ENCODE data around the gene TOLLIP. TPM values are rescaled to one million over a fixed set of nuclear protein-coding genes. Genes with fewer than 3 reads are reported as not detected.

Gene TOLLIP
- total RNA-seq, 2 experiments from 2014 or later: 36.7 to 37.5 TPM

GRCh38 chr11:1295591-1295990, 13.8 kb downstream of the TOLLIP start:
- no peaks in the 10 kb centered on the region for H3K9me3 Mint-ChIP-seq
- no peak overlapping the region for H3K4me3 Mint-ChIP-seq
- H3K27me3 Mint-ChIP-seq: no peaks in the 10 kb centered on the region
- no peaks in the 10 kb centered on the region for H3K36me3 Mint-ChIP-seq
- ATAC-seq (ENCODE audit: low read depth) (no peak), DNase-seq (no peak)
- POLR2A ChIA-PET: no interaction called here
- H3K27ac Mint-ChIP-seq: no peak overlapping the region
- no peaks in the 10 kb centered on the region for H3K4me1 Mint-ChIP-seq

- POLR2A ChIA-PET: no interaction called here
Observed at GRCh38 chr11:1295086-1295485, 14.3 kb downstream of the TOLLIP start.

GRCh38 chr11:1293619-1294015, 15.8 kb downstream of the TOLLIP start:
- DNase-seq: peak; percentile 46
- POLR2A ChIA-PET: no interaction called here
- Mint-ChIP-seq H3K36me3 (no peaks in the 10 kb centered on the region), H3K9me3 (no peaks in the 10 kb centered on the region), H3K4me3 (no peak overlapping the region), H3K27me3 (no peaks in the 10 kb centered on the region), H3K4me1 (no peaks in the 10 kb centered on the region), H3K27ac (no peak overlapping the region)
- ATAC-seq (ENCODE audit: low read depth): peak; percentile 67

More at GRCh38 chr11:1295086-1295485, 14.3 kb downstream of the TOLLIP start:
- H3K36me3 Mint-ChIP-seq: no peaks in the 10 kb centered on the region
- DNase-seq: no peak
- no peak for ATAC-seq (ENCODE audit: low read depth)
- no peak overlapping the region for H3K27ac Mint-ChIP-seq
- H3K9me3 Mint-ChIP-seq: no peaks in the 10 kb centered on the region
- no peak overlapping the region for H3K4me3 Mint-ChIP-seq
- H3K27me3 Mint-ChIP-seq: no peaks in the 10 kb centered on the region
- H3K4me1 Mint-ChIP-seq: no peaks in the 10 kb centered on the region

- DNase-seq (peak; percentile 26), ATAC-seq (ENCODE audit: low read depth) (no peak)
- Mint-ChIP-seq H3K36me3 (no peaks in the 10 kb centered on the region), H3K4me3 (no peak overlapping the region), H3K4me1 (no peaks in the 10 kb centered on the region), H3K9me3 (no peaks in the 10 kb centered on the region), H3K27ac (no peak overlapping the region), H3K27me3 (no peaks in the 10 kb centered on the region)
- POLR2A ChIA-PET: no interaction called here
Observed at GRCh38 chr11:1292644-1293618, 16.5 kb downstream of the TOLLIP start.

- Mint-ChIP-seq H3K27ac (no peak overlapping the region), H3K4me3 (no peak overlapping the region), H3K4me1 (no peaks in the 10 kb centered on the region), H3K36me3 (peaks cover 1% of the 10 kb centered on the region), H3K9me3 (no peaks in the 10 kb centered on the region), H3K27me3 (no peaks in the 10 kb centered on the region)
- DNase-seq (no peak), ATAC-seq (ENCODE audit: low read depth) (no peak)
- POLR2A ChIA-PET: no interaction called here
Observed at GRCh38 chr11:1292018-1292643, 17.3 kb downstream of the TOLLIP start.

- no peaks in the 10 kb centered on the region for H3K27me3 Mint-ChIP-seq
- peaks cover 1% of the 10 kb centered on the region for H3K36me3 Mint-ChIP-seq
- no peak overlapping the region for H3K27ac Mint-ChIP-seq
- no peak for ATAC-seq (ENCODE audit: low read depth)
- H3K4me1 Mint-ChIP-seq: no peaks in the 10 kb centered on the region
- H3K9me3 Mint-ChIP-seq: no peaks in the 10 kb centered on the region
- POLR2A ChIA-PET: no interaction called here
- H3K4me3 Mint-ChIP-seq: no peak overlapping the region
- DNase-seq: peak; percentile 17
Observed at GRCh38 chr11:1291295-1292017, 18.0 kb downstream of the TOLLIP start.

- H3K9me3 Mint-ChIP-seq: no peaks in the 10 kb centered on the region
- H3K27ac Mint-ChIP-seq: no peak overlapping the region
- H3K4me3 Mint-ChIP-seq: no peak overlapping the region
- no peaks in the 10 kb centered on the region for H3K27me3 Mint-ChIP-seq
- no peak for ATAC-seq (ENCODE audit: low read depth)
- POLR2A ChIA-PET: no interaction called here
- no peaks in the 10 kb centered on the region for H3K4me1 Mint-ChIP-seq
- peak; percentile 12 for DNase-seq
- peaks cover 2% of the 10 kb centered on the region for H3K36me3 Mint-ChIP-seq
Observed at GRCh38 chr11:1290052-1291040, 19.1 kb downstream of the TOLLIP start.

- Mint-ChIP-seq H3K4me3 (no peak overlapping the region), H3K4me1 (no peaks in the 10 kb centered on the region), H3K9me3 (no peaks in the 10 kb centered on the region), H3K27ac (no peak overlapping the region), H3K36me3 (peaks cover 4% of the 10 kb centered on the region), H3K27me3 (no peaks in the 10 kb centered on the region)
- no peak for ATAC-seq (ENCODE audit: low read depth)
- POLR2A ChIA-PET: no interaction called here
- peak; percentile 19 for DNase-seq
Observed at GRCh38 chr11:1289211-1289935, 20.1 kb downstream of the TOLLIP start.

- no peaks in the 10 kb centered on the region for H3K27me3 Mint-ChIP-seq
- H3K36me3 Mint-ChIP-seq: peaks cover 4% of the 10 kb centered on the region
- no peak overlapping the region for H3K27ac Mint-ChIP-seq
- DNase-seq (no peak), ATAC-seq (ENCODE audit: low read depth) (no peak)
- no peaks in the 10 kb centered on the region for H3K9me3 Mint-ChIP-seq
- POLR2A ChIA-PET: no interaction called here
- no peak overlapping the region for H3K4me3 Mint-ChIP-seq
- H3K4me1 Mint-ChIP-seq: no peaks in the 10 kb centered on the region
Observed at GRCh38 chr11:1288426-1289151, 20.8 kb downstream of the TOLLIP start.

- no peaks in the 10 kb centered on the region for H3K9me3 Mint-ChIP-seq
- no peak overlapping the region for H3K27ac Mint-ChIP-seq
- DNase-seq (no peak), ATAC-seq (ENCODE audit: low read depth) (no peak)
- no peaks in the 10 kb centered on the region for H3K27me3 Mint-ChIP-seq
- POLR2A ChIA-PET: no interaction called here
- H3K4me1 Mint-ChIP-seq: no peaks in the 10 kb centered on the region
- no peak overlapping the region for H3K4me3 Mint-ChIP-seq
- peaks cover 4% of the 10 kb centered on the region for H3K36me3 Mint-ChIP-seq
Observed at GRCh38 chr11:1287928-1288327, 21.5 kb downstream of the TOLLIP start.

GRCh38 chr11:1285876-1286275, 23.6 kb downstream of the TOLLIP start:
- Mint-ChIP-seq H3K27ac (no peak overlapping the region), H3K36me3 (peaks cover 4% of the 10 kb centered on the region), H3K27me3 (no peaks in the 10 kb centered on the region), H3K4me3 (no peak overlapping the region), H3K4me1 (no peaks in the 10 kb centered on the region), H3K9me3 (no peaks in the 10 kb centered on the region)
- POLR2A ChIA-PET: no interaction called here
- DNase-seq: no peak
- ATAC-seq (ENCODE audit: low read depth): no peak

GRCh38 chr11:1285316-1285744, 24.1 kb downstream of the TOLLIP start:
- no peak overlapping the region for H3K4me3 Mint-ChIP-seq
- H3K4me1 Mint-ChIP-seq: no peaks in the 10 kb centered on the region
- H3K36me3 Mint-ChIP-seq: peaks cover 4% of the 10 kb centered on the region
- no peaks in the 10 kb centered on the region for H3K9me3 Mint-ChIP-seq
- H3K27me3 Mint-ChIP-seq: no peaks in the 10 kb centered on the region
- no peak overlapping the region for H3K27ac Mint-ChIP-seq
- POLR2A ChIA-PET: no interaction called here
- ATAC-seq (ENCODE audit: low read depth) (no peak), DNase-seq (no peak)

Measured in activated naive CD8-positive, alpha-beta T cell treated with anti-CD3 and anti-CD28 coated beads, Interleukin-2, amount 10 ng/mL, durations not matched to agents 7 days and 5 days (primary cell).